ENCODE results near the gene CAPN7.

CAPN7 gene

DNA sequence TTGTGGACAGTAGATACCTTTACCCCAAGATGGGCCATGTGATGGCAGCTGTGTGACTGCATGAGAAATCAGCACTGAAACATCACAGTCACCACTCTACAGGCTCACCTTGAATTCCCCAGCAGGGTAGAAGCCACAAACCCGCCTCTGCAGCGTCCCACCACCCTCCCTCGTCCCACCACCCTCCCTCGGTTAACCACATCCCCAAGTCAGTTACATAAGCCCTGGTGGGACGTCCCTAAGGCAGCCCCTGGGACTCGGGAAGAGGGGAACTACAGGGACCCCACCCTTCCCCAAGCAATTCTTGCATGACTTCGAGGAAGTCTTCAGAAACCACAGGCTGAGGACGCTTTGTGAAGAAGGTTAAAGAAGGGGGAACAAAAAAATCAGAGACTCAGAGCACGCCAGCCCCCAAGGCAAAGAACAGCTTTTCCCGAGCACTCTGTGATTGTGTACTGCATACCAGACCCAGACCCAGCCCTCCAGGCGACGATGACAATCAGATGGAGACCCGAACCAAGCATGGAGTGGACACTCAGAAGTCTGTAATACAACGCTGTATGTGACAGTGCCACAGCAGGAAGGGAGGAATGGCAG, 65.8 kb downstream of the CAPN7 start:
- TF ChIP-seq, protein P1, sequence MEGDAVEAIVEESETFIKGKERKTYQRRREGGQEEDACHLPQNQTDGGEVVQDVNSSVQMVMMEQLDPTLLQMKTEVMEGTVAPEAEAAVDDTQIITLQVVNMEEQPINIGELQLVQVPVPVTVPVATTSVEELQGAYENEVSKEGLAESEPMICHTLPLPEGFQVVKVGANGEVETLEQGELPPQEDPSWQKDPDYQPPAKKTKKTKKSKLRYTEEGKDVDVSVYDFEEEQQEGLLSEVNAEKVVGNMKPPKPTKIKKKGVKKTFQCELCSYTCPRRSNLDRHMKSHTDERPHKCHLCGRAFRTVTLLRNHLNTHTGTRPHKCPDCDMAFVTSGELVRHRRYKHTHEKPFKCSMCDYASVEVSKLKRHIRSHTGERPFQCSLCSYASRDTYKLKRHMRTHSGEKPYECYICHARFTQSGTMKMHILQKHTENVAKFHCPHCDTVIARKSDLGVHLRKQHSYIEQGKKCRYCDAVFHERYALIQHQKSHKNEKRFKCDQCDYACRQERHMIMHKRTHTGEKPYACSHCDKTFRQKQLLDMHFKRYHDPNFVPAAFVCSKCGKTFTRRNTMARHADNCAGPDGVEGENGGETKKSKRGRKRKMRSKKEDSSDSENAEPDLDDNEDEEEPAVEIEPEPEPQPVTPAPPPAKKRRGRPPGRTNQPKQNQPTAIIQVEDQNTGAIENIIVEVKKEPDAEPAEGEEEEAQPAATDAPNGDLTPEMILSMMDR (IDR thresholded peaks at IDR 0.05; ENCODE audit: insufficient read depth, low read depth, low read length, missing control alignments): no peak
- peak; percentile 93 for DNase-seq (ENCODE audit: low read depth)

DNA sequence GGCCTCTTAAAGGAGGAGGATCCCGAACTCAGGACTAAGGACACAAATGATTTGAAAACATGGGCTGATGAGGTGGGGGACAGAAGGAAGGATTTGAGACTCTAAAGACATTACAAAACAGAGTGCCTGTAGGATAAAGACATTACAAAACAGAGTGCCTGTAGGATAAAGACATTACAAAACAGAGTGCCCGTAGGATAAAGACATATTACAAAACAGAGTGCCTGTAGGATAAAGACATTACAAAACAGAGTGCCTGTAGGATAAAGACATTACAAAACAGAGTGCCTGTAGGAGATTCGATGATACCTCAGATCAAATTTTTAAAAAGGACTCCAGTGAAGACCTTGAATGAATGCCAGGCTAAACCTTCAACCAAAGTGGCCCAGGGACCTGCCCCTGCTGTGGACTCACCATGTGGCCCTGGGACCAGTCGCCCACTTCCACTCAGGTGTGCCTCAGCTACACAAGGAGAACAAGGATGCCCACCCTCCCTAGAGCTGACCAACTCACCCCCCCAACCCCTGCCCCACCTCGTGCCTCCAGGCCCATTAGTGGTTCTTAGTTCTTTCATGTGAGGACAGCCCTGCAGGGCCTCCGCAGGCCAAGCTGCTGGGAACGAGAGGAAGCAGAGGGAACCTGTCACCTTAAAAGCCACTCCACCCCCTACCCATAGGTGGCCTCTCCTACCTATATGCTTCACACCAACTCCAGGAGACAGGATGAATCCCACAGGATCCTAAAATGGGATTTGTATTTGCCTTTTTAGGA, 66.6 kb downstream of the CAPN7 start:
- no peak overlapping the region for H3K4me3 ChIP-seq (ENCODE audit: low read depth, low read length)
- DNase-seq (ENCODE audit: low read depth): no peak
- TF ChIP-seq, protein P1 (IDR thresholded peaks at IDR 0.05; ENCODE audit: insufficient read depth, low read depth, low read length, missing control alignments): no peak

More for the DNA sequence above, 65.8 kb downstream of the CAPN7 start:
- no peak overlapping the region; the same call in 1 of the 2 replicates for H3K4me3 ChIP-seq (ENCODE audit: low read depth, low read length)

DNA sequence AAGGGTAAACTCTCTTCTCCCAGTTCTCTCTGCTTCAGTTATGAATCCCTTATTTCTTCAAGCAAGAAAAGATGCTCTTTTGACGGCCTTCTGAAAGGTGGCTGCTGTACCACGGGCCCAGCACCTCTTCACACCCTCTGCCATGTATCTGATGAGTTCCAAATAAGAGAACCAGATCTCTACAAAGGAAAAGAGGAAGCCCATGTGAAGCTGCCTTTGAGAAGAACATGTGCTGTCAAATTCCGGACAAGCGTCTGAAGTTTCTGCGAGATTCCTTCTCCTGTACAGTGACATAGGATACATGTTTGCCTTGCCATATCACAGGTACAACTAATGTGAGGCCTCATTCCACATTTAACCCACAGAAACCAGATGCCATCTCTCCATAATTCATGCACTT, 67.2 kb downstream of the CAPN7 start:
- no peak for DNase-seq (ENCODE audit: low read depth)
- TF ChIP-seq, protein P1 (IDR thresholded peaks at IDR 0.05; ENCODE audit: insufficient read depth, low read depth, low read length, missing control alignments): no peak
- no peak overlapping the region for H3K4me3 ChIP-seq (ENCODE audit: low read depth, low read length)

DNA sequence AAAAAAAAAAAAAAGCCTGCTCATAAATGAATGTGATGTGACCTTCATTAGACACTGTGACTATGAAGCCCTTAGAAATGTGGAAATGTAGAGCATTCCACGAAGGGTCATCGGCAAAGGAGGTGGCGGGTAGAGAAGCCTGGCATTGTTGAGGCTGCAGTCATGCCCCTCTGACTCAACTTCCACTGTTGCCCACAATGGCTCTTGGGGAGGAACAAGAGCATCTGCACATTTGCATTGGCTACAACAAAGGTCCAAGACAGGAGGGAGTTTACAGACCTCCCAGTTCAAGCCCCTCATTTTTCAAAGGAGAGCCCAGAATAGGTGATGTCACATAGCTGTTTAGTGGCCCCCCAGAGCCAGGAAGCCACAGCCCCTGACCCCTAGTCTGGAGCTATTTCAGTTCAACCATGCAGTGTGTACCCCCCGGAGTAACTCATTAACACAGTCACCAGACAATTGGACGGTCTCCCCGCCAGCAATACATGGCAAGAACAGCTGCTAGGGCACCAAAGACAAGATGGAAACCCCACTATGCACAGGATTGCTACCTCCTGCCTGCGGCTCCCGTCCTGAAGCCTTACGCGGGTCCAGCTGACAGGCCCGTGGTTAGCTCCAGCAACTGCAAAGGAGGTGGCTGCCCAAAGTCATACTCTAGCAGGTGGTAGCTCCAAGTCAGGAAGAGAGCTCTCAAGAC, 70.1 kb downstream of the CAPN7 start:
- TF ChIP-seq, protein P1 (IDR thresholded peaks at IDR 0.05; ENCODE audit: insufficient read depth, low read depth, low read length, missing control alignments): no peak
- no peak overlapping the region for H3K4me3 ChIP-seq (ENCODE audit: low read depth, low read length)
- no peak for DNase-seq (ENCODE audit: low read depth)

DNA sequence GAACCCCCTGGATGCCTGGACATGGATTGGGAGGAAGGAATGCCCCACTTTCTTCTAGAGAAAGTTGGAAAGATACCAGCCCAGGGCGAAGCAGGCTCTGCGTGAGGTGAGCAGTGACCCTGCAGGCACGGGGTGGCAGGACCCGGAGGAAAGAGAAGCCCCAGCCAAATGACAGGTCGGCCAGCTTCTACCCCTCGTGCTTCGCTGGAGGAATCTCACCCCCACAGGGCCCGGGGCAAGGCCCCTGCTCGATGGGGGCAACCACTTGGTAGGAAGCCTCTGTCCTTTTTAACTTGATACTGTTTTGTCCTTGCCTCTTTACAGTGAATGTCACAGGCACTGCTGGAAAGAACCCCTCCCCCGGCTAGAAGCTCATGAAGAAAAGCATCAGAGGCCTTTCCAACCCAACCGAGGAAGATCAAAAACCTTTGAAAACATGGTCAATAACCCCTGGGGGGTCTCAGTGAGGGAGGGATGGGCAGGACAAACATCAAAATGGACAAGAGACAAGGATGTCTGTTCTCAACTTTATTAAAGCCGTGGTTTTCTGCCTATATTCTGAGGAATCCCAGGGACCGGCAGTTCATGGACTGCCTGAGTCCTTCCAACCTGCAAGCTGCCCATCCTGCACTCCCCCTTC, 71.9 kb downstream of the CAPN7 start:
- no peak overlapping the region for H3K4me3 ChIP-seq (ENCODE audit: low read depth, low read length)
- TF ChIP-seq, protein P1 (IDR thresholded peaks at IDR 0.05; ENCODE audit: insufficient read depth, low read depth, low read length, missing control alignments): no peak
- DNase-seq (ENCODE audit: low read depth): no peak

DNA sequence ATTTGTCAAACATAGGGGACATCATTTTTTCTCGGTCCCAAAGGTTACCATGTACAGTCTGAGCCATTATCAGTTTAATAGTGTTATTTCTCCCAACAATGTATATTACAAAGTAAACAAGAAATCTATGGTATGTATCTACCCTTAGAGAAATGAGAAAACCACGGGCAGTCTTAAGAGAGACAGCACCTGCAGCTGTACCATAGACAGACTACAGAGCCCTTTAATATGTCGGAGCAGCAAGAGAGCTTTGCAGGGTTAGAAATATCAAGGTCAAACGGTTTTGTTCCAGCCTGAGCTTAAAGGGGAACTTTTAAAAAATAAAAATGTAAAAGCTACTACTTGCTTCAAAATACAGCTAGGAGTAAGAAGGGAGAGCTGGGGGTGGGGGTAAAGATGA, 73.2 kb downstream of the CAPN7 start:
- DNase-seq (ENCODE audit: low read depth): no peak
- H3K4me3 ChIP-seq (ENCODE audit: low read depth, low read length): no peak overlapping the region
- TF ChIP-seq, protein P1 (IDR thresholded peaks at IDR 0.05; ENCODE audit: insufficient read depth, low read depth, low read length, missing control alignments): no peak

Data from GM12865 (cell line).